AG10803 (cell line): ENCODE measurements around the gene FYN.

Experiments used
- DNase-seq: peaks from one replicate; pipeline ENCODE4 v3.0.0; 2010; ENCODE audit warnings: low read depth
- H3K4me3 ChIP-seq: 2 replicates; pipeline ENCODE4 v1.5.1; 2011; ENCODE audit warnings: mild to moderate bottlenecking, low read length, control low read depth
- TF ChIP-seq, protein P1 (sequence below): conservative IDR thresholded peaks from 2 replicates; pipeline ENCODE4 v1.5.1; 2011; ENCODE audit warnings: mild to moderate bottlenecking, low read length, control low read depth, inconsistent platforms

FYN gene

GRCh38 chr6:111738156-111738555, 135.1 kb downstream of the FYN start:
- H3K4me3 ChIP-seq = no peak overlapping the region
- no peak for DNase-seq
- TF ChIP-seq, protein P1, sequence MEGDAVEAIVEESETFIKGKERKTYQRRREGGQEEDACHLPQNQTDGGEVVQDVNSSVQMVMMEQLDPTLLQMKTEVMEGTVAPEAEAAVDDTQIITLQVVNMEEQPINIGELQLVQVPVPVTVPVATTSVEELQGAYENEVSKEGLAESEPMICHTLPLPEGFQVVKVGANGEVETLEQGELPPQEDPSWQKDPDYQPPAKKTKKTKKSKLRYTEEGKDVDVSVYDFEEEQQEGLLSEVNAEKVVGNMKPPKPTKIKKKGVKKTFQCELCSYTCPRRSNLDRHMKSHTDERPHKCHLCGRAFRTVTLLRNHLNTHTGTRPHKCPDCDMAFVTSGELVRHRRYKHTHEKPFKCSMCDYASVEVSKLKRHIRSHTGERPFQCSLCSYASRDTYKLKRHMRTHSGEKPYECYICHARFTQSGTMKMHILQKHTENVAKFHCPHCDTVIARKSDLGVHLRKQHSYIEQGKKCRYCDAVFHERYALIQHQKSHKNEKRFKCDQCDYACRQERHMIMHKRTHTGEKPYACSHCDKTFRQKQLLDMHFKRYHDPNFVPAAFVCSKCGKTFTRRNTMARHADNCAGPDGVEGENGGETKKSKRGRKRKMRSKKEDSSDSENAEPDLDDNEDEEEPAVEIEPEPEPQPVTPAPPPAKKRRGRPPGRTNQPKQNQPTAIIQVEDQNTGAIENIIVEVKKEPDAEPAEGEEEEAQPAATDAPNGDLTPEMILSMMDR = no peak

DNA sequence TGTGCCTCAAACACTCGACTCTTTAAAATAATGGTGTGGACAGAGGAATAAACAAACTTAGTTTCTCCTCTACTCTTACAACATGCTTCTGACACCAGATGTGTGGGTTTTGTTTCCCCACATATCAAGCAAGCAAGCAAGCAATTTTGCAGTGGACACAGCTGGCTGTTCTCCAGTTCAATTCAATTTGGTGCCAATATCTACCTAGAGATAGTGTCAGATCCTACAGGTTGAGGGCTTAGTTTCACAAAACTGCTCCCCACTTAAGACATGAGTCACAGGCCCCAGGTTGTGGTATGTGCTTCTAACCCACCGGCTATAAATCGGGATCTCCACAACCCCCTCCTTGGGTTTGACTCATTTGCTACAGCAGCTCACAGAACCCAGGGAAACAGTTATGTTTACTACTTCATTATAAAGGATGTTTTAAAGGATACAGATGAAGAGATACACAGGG, 136.2 kb downstream of the FYN start:
- DNase-seq = peak; percentile 71
- H3K4me3 ChIP-seq = no peak overlapping the region
- TF ChIP-seq, protein P1 = no peak

DNA sequence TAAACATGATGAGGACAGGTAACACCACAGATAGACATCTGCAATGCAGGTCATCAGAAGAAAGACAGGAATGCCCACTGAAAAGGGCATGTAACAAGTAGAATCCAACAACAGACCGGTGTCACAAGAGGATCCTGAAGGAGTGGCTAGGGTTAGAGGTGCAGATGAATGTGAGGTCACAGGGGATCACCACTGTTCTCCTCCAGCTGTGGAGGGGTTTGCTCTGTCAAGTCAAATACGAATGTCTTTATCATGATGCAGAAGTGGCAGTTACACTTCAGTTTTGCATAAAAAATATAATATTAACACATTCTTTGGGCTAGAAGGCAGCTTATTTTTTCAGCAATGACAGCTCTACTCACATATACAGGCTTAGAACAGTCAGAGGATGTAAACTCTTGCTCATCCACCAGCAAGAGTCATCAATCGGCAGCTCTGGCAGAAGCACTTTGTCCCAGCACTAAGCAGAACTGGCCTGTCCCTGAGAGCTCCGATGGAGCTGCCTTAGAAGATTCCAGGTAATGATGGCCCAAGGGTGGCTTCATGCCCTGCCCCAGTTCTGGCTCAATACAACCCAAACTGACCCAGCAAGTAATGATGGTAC, 137.1 kb downstream of the FYN start:
- DNase-seq = no peak
- TF ChIP-seq, protein P1 = no peak
- no peak overlapping the region for H3K4me3 ChIP-seq

GRCh38 chr6:111734068-111735061, 138.9 kb downstream of the FYN start:
- peak; percentile 63 for DNase-seq
- TF ChIP-seq, protein P1 = no peak
- H3K4me3 ChIP-seq = no peak overlapping the region

DNA sequence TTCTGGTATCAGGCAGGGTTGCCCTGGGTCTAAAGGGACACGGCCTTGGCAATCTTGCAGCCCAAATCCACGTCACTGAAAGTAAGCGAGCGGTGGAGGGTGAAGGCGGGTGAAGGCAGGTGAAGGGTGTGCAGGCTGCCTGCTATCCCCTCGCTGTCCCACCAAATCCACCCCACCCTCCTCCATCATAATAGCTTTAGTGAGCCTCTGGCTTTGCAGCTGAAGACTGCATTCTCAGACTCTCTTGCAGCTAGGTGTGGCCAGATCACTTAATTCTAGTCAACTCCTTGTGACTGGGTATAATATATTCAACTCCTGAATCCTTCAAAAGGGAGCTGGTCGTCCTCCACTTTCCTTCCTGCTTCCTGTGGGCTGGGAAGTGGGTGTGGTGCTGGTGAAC, 140.9 kb downstream of the FYN start:
- H3K4me3 ChIP-seq = no peak overlapping the region
- TF ChIP-seq, protein P1 = no peak
- DNase-seq = no peak

- TF ChIP-seq, protein P1 = no peak
- no peak for DNase-seq
- H3K4me3 ChIP-seq = no peak overlapping the region
These were observed 141.6 kb downstream of the FYN start for GRCh38 chr6:111731456-111732195.
